SK-N-SH (cell line): ENCODE data around the gene DDRGK1. TPM values are rescaled to one million over a fixed set of nuclear protein-coding genes. Genes with fewer than 3 reads are reported as not detected.
A peak's percentile ranks its signal among the peaks of the same experiment; 100 is the strongest.

Experiments
- CTCF ChIA-PET: fragments of 300-600, 350-600 bp; formaldehyde crosslinking; extraction: SDS; loops from one replicate; lab custom pipeline; 2021; lab: Yijun Ruan, JAX
- POLR2A ChIA-PET: fragments of 350-600 bp; sonication (Branson Sonifier 250); formaldehyde crosslinking; extraction: SDS; loops from one replicate; lab custom pipeline; 2020; ENCODE audit warnings: antibody characterized with exemption, inconsistent platforms; lab: Yijun Ruan, JAX
- DNase-seq: peaks from one replicate; pipeline ENCODE4 v3.0.0; 2012
- H2AFZ ChIP-seq: fragments of 200-600 bp; sonication (generic); 2 replicates; pipeline ENCODE4 v1.8.1; 2016; ENCODE audit warnings: antibody characterized with exemption, mild to moderate bottlenecking, low read depth
- H3F3A ChIP-seq: fragments of 200-600 bp; sonication (generic); replicated peaks from 2 replicates; pipeline ENCODE3; 2016; ENCODE audit warnings: antibody characterized with exemption, mild to moderate bottlenecking; ENCODE audit not compliant: insufficient read depth
- H3K27ac ChIP-seq, 2 experiments: fragments of 200-500 bp in 1 of 2; fragments of 200-600 bp in 1 of 2; sonication (Bioruptor generic) in 1 of 2; sonication (generic), shearing (Covaris generic) in 1 of 2; 2 replicates each; pipeline versions ENCODE4 v1.5.1 to v1.6.1; 2014 to 2016; ENCODE audit warnings: low read depth in 2 of 2, inconsistent platforms in 1 of 2, low read length in 1 of 2, mild to moderate bottlenecking in 1 of 2, mixed read lengths in 1 of 2
- H3K27me3 ChIP-seq: fragments of 200-600 bp; sonication (generic), shearing (Covaris generic); 2 replicates; pipeline ENCODE4 v1.6.1; 2016; ENCODE audit warnings: mixed run types; ENCODE audit not compliant: insufficient read depth
- H3K36me3 ChIP-seq, 2 experiments: fragments of 200-500 bp in 1 of 2; fragments of 200-600 bp in 1 of 2; sonication (Bioruptor generic) in 1 of 2; sonication (generic) in 1 of 2; replicated peaks in 1 of 2; 2 replicates each; pipeline versions ENCODE3 to v1.5.1; 2014 to 2016; ENCODE audit warnings: low read length in 1 of 2, mild to moderate bottlenecking in 1 of 2; ENCODE audit not compliant: insufficient read depth in 2 of 2, control insufficient read depth in 1 of 2
- H3K4me1 ChIP-seq, 2 experiments: fragments of 200-500 bp in 1 of 2; fragments of 200-600 bp in 1 of 2; sonication (Bioruptor generic) in 1 of 2; sonication (generic), shearing (Covaris generic) in 1 of 2; 2 replicates each; pipeline versions ENCODE4 v1.5.1 to v1.6.1; 2014 to 2016; ENCODE audit warnings: low read depth in 1 of 2, low read length in 1 of 2, mixed run types in 1 of 2; ENCODE audit not compliant: insufficient read depth in 2 of 2, control insufficient read depth in 1 of 2
- H3K4me2 ChIP-seq: fragments of 200-600 bp; sonication (generic), shearing (Covaris generic); 2 replicates; pipeline ENCODE4 v1.6.1; 2017; ENCODE audit warnings: mixed run types
- H3K4me3 ChIP-seq, 2 experiments: fragments of 200-500 bp in 1 of 2; fragments of 200-600 bp in 1 of 2; sonication (Bioruptor generic) in 1 of 2; sonication (generic), shearing (Covaris generic) in 1 of 2; 2 replicates each; pipeline versions ENCODE4 v1.5.1 to v1.8.1; 2014 to 2016; ENCODE audit warnings: low read depth in 2 of 2, inconsistent platforms in 1 of 2, low read length in 1 of 2, mild to moderate bottlenecking in 1 of 2, mixed read lengths in 1 of 2, moderate library complexity in 1 of 2
- H3K79me2 ChIP-seq: fragments of 200-600 bp; sonication (generic); 2 replicates; pipeline ENCODE4 v1.8.1; 2017; ENCODE audit warnings: mild to moderate bottlenecking; ENCODE audit not compliant: insufficient read depth
- H3K9ac ChIP-seq: fragments of 200-600 bp; sonication (generic); 2 replicates; pipeline ENCODE4 v1.6.1; 2017; ENCODE audit warnings: mixed run types
- H3K9me2 ChIP-seq: fragments of 200-600 bp; sonication (generic); 2 replicates; pipeline ENCODE4 v1.6.1; 2017; ENCODE audit warnings: mixed run types
- H3K9me3 ChIP-seq: fragments of 200-600 bp; sonication (generic); 2 replicates; pipeline ENCODE4 v1.6.1; 2017; ENCODE audit warnings: mixed run types, mild to moderate bottlenecking, moderate library complexity
- H4K20me1 ChIP-seq: fragments of 200-600 bp; sonication (generic); 2 replicates; pipeline ENCODE4 v1.6.1; 2017; ENCODE audit warnings: mild to moderate bottlenecking, mixed run types; ENCODE audit not compliant: insufficient read depth
- CTCF ChIP-seq: fragments of 200-600 bp; sonication (generic); IDR thresholded peaks from 2 replicates; pipeline ENCODE4 v1.6.1; 2017; ENCODE audit warnings: antibody characterized with exemption, mild to moderate bottlenecking, moderate library complexity
- ELF1 ChIP-seq: IDR thresholded peaks from 2 replicates; pipeline ENCODE4 v1.4.0; 2012
- FOXM1 ChIP-seq: IDR thresholded peaks from 2 replicates; pipeline ENCODE4 v1.4.0; 2012; ENCODE audit warnings: low read depth, mild to moderate bottlenecking
- JUND ChIP-seq: IDR thresholded peaks from 2 replicates; pipeline ENCODE4 v1.4.0; 2012
- MEF2A ChIP-seq: IDR thresholded peaks from 2 replicates; pipeline ENCODE4 v1.4.0; 2012; ENCODE audit warnings: low read depth, borderline replicate concordance
- NFIC ChIP-seq: IDR thresholded peaks from 2 replicates; pipeline ENCODE4 v1.4.0; 2012; ENCODE audit warnings: borderline replicate concordance
- POLR2AphosphoS5 ChIP-seq: IDR thresholded peaks from 2 replicates; pipeline ENCODE4 v1.6.1; 2012; ENCODE audit warnings: low read depth, low read length
- RFX5 ChIP-seq: IDR thresholded peaks from 2 replicates; pipeline ENCODE4 v1.6.1; 2012; ENCODE audit warnings: mild to moderate bottlenecking, improper control_type of control experiment, low read length
- RXRA ChIP-seq: IDR thresholded peaks from 2 replicates; pipeline ENCODE4 v1.4.0; 2012; ENCODE audit warnings: low read depth, mild to moderate bottlenecking, borderline replicate concordance
- TAF1 ChIP-seq: IDR thresholded peaks from 2 replicates; pipeline ENCODE4 v1.6.1; 2012; ENCODE audit warnings: low read depth, mild to moderate bottlenecking, low read length, moderate library complexity, borderline replicate concordance
- WGBS: methylation state at CpG from one replicate; pipeline ENCODE4 v1.1.6; 2017; ENCODE audit warnings: low lambda C conversion rate; 5-methylcytosine and 5-hydroxymethylcytosine counted together
- polyA plus RNA-seq, 3 experiments: library from polyadenylated mRNA; depleted of rRNA; stranded (reverse); fragments of >200 nt; gene quantifications; 2 replicates each; pipeline ENCODE4 v1.2.3, GENCODE V29; 2012

DDRGK1 gene
- polyA plus RNA-seq, 1 of the 3 experiments (the other 2 are of a cell fraction): 70.6 TPM

- Histone ChIP-seq H3F3A (peaks cover 3% of the 10 kb centered on the region), H3K9me2 (no peaks in the 10 kb centered on the region), H2AFZ (peak overlapping the region; percentile 81), H3K9me3 (no peaks in the 10 kb centered on the region), H3K4me3 (peak overlapping the region; percentile 84 to 89), H3K27ac (peak overlapping the region in 1 of 2 experiments; percentile 61; a peak in 1 of 4 replicates), H3K79me2 (no peaks in the 10 kb centered on the region), H3K27me3 (no peaks in the 10 kb centered on the region), H4K20me1 (no peaks in the 10 kb centered on the region), H3K4me2 (peak overlapping the region; percentile 98), H3K36me3 (no peaks in the 10 kb centered on the region), H3K4me1 (peaks cover 0 to 15% of the 10 kb centered on the region in 2 experiments; a peak in 2 of 4 replicates), H3K9ac (peak overlapping the region; percentile 85)
- POLR2A ChIA-PET: no interaction called here
- DNase-seq: no peak
- CTCF ChIA-PET: interaction anchor here (0.8 kb wide), 1 partner anchor 9 kb away, joined by 3 read pairs; no protein-coding TSS in a partner anchor
- TF ChIP-seq CTCF (no peak), RFX5 (no peak), NFIC (no peak), MEF2A (no peak), ELF1 (no peak), RXRA (no peak)
- 32% methylated on average over 13 of the region's 13 CpGs for WGBS
Measured at GRCh38 chr20:3174442-3175261, 29.8 kb downstream of the DDRGK1 start.

GRCh38 chr20:3173610-3174441 lies 30.7 kb downstream of the DDRGK1 start:
- Histone ChIP-seq H3K36me3 (no peaks in the 10 kb centered on the region), H3K27ac (peak overlapping the region in 1 of 2 experiments; percentile 61; a peak in 1 of 4 replicates), H3K4me2 (peak overlapping the region; percentile 98), H3K79me2 (no peaks in the 10 kb centered on the region), H3K9ac (peak overlapping the region; percentile 85), H3F3A (peaks cover 3% of the 10 kb centered on the region), H3K9me3 (no peaks in the 10 kb centered on the region), H3K4me3 (peak overlapping the region; percentile 84 to 89), H3K4me1 (peaks cover 0 to 15% of the 10 kb centered on the region in 2 experiments; a peak in 2 of 4 replicates), H4K20me1 (no peaks in the 10 kb centered on the region), H2AFZ (peak overlapping the region; percentile 81), H3K27me3 (no peaks in the 10 kb centered on the region), H3K9me2 (no peaks in the 10 kb centered on the region)
- DNase-seq: peak; percentile 99
- ChIA-PET CTCF (interaction anchor here (0.5 kb wide), 1 partner anchor 12 kb away, joined by 3 read pairs; no protein-coding TSS in a partner anchor), POLR2A (no interaction called here)
- no peak for TF ChIP-seq JUND
- no peak for TF ChIP-seq POLR2AphosphoS5
- no peak for TF ChIP-seq TAF1
- no peak for TF ChIP-seq FOXM1
- 5% methylated on average over 40 of the region's 84 CpGs for whole genome bisulfite sequencing
